Stimulated activated CD8-positive, alpha-beta memory T cell treated with anti-CD3 and anti-CD28 coated beads, Interleukin-4, amount 100 ng/mL, for 4 hours (primary cell): ENCODE data around the gene ATRN.

Experiments
- DNase-seq, 2 donors: peaks; one replicate each; pipeline ENCODE4 v3.0.0-alpha.2; 2020; ENCODE audit warnings: low read depth in 2 of 2, low spot score in 1 of 2

ATRN gene

DNA sequence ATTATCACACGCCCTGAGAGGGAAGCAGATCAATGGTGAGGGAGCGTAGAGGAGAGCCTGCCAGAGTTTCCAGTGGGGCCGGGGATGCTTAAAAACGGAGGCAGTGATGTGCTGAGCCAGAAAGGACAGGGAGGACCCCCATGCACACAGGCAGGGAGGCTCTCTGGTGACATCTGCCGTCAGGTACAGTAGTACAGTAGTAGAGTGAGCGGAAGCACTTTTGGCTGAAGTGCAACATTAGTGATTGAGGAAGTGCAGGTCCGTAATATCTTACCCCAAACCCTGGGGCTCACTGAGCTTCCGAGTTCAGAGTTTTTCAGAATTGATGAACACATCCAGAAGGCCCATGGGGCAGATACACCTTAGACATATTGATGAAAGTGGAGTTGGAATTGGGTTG, 150.3 kb downstream of the ATRN start:
- DNase-seq = no peak

DNA sequence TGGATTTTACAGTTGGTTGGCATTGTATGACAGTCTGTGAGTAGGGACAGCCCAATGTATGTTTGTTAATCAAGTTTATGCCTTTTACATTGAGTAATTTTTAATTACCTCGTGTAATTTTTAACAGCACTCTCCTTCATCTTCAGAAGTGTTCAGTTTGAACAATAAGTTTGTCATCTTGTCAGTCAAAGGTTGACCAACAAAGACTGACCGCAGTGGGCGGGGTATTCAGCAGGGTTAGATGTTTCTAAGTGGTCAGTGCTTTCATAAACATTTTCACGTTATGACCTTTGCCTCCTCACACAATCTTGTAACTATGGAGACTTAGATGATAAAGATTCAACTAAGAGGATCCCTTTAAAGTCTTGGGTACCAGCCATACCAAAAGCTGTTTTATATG, 151.6 kb downstream of the ATRN start:
- no peak for DNase-seq

DNA sequence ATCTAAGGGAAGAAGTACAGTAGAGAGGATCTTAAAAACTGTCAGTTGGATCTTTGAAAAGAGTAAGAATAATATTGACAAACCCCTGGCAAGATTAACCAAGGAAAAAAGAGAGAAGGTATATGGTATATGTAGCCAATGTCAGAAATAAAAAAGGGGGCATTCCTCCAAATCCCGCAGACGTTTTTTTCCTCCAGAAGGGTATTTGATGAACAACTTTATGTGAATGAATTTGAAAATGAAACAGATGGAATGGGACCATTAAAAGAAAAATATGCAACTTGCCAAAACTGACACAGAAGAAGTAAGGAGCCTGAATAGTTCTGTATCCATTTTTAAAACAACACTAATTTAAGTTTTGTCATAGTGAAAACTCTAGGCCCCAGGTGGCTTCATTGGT, 156.7 kb downstream of the ATRN start:
- no peak for DNase-seq

DNA sequence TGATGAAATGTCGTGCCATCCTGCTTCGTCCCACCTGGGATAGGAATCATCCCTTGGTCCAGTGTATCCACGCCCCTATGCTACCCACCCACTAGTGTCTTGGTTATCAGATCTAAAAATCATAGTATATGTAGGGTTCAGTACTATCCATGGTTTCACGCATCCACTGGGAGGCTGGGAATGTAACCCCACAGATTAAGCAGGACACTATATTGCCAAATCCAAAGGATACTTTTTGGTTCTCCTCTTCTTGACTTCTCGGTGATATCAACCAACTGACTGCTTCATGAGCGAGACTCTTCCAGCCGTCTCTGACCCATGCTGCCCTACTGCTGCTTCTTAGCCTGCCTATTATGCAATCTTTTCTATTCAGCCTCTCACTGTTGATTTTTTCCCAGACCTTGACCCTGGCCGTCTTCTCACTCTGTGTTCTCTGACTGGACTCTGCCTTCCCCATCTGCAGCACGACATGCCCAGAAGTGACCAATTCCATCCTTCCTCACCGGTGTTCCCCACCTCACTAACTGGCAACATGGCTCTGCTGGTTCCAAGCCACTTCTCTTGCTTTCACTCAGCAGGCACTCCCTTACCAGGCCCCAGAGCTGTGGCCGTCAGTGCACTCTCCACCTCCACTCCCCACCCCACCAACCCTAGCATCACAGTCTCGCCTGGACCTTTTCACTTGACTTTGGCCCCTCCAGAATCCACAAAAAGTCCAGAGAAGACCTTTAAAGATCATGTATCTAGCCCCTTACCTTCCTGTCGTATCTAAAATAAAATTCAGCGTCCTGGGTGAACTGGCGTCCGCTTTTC, 157.9 kb downstream of the ATRN start:
- no peak for DNase-seq

DNA sequence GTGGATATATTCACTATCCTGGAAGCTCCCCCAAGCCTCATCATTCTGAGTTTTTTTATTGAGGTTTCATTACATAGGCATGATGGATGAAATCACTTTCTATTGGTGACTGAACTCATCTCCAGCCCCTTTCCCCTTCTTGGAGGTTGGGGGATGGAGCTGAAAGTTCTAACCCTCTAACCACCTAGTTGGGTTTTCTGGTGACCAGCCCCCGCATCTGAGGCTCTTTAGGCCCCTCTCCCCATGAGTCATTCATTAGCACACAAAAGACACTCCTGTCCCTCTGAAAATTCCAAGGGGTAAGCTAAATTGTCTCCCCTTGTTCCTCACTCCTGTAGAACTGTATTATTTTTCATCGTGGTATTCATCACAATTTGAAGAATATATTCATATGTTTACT, 159.1 kb downstream of the ATRN start:
- no peak for DNase-seq

DNA sequence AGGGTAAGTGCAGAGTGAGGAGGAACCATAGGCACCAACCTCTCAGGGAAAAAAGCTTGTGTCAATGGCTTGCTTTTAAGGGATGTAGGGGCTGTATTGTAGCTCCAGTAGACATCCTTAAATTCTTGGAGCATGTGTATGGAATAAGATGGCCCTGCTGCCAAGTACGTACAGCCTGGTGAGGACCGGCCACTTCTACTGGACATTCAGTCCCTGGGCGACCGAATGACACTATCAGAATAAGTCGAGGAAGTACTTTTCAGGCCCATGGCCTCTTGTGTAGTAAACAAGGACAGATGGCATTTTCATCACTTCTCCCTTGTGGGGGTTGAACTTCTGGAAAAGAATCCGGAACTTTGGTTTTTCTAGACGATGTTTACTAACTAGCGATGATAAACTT, 159.6 kb downstream of the ATRN start:
- no peak for DNase-seq

DNA sequence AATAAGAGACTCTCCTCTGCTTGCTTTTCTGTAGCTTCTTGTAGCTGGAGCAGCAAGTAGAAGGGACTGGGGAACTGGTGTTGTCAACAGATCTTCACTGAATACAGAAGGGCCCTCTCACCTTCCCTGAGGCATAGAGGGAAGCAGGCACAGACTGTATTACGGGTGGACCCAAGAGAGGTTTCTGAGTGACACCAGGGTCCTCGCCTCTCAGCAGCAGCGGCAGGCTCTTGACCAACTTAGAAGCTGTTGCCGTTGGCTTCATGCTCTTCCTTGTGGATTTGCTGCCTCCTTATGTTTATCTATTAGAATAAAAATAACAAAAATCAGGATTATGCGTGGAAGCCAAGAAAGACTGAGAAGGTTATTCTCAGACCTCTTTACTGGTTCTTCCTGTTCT, 160.7 kb downstream of the ATRN start:
- DNase-seq = no peak

DNA sequence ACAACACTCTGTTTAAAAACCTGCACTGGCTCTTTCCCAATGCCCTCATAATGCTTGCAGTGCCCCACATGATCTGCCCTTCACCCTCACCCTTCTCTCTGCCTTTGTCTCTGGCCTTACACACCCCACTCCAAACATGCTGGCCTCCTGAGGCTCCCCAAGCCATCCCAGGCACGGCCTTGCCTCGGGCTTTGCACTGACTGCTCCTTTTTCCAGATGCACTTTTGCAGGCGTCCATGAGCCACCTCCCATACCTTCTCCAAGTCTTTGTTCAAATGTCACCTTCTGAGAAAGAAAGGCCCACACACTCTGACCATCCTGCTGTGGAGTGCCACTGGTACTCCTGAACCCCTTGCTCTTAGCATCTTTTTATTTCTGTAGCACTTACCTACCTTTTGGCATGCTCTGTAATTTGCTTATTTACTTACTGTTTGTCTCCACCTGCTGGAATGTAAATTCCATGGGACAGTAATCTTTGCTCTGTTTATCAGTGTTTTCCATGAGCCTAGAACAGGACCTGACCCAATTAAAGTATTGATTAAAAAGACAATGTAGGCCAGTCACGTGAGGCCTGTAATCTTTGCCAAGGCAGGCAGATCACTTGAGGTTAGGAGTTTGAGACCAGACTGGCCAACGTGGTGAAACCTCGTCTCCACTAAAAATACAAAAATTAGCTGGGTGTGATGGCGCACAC, 161.6 kb downstream of the ATRN start:
- no peak for DNase-seq

DNA sequence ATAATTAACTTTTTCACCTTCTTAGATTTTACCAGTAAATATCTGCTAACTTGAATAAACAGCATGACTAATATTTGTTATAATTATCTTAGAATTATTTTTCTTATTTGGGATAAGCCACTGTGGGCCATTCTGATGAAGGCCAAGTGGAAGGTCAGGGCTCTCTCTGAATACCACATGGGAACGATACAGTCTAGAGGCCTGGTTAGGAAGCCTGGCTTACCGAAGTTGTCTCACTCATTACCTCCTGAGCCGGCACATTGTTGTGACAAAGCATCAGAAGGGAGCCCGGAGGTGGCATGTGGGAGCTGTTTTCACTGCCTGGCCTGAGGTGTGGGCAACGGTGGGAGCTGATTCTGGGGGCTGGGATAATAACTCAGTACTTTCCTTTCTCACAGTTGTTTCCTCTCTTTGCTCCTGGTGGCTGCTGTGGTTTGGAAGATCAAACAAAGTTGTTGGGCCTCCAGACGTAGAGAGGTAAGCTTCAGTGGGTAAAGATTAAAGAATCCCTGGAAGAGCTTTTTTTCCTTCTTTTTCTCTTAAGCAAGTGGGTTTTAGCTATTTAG, 163.2 kb downstream of the ATRN start:
- no peak for DNase-seq

DNA sequence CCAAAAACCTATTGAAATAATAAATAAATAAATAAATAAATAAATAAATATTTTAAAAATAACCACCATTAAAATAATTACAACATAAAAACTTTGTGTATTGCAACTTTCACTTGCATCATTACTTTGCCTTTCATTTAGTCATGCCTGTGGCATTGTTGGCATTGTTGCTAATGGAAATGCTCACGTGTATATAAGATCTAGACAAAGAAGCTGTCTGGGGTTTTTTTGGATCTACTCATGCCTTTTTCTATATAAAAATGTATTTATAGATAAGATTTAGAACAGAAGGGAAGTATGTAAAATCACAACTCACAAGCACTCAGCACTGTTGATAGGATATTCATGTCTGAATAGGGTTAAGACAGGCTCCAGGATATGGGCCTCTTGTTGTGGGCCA, 164.5 kb downstream of the ATRN start:
- DNase-seq = no peak

DNA sequence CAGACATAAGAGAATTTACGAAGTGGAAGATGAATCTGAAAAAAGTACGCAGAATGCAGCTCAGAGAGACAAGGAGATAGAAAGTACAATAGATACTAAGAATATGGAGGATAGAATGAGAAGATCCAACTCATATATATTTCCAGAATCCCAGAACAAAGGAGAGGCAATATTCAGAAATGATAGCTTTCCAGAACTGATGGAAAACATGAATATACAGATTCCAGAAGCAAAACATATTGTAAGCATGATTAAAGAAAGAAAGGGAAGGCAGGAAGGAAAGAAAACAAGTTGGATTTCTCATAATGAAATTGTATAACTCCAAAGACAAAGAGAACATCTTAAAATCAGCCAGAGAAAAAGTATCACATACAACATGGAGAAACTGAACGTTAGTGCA, 169.4 kb downstream of the ATRN start:
- no peak for DNase-seq

DNA sequence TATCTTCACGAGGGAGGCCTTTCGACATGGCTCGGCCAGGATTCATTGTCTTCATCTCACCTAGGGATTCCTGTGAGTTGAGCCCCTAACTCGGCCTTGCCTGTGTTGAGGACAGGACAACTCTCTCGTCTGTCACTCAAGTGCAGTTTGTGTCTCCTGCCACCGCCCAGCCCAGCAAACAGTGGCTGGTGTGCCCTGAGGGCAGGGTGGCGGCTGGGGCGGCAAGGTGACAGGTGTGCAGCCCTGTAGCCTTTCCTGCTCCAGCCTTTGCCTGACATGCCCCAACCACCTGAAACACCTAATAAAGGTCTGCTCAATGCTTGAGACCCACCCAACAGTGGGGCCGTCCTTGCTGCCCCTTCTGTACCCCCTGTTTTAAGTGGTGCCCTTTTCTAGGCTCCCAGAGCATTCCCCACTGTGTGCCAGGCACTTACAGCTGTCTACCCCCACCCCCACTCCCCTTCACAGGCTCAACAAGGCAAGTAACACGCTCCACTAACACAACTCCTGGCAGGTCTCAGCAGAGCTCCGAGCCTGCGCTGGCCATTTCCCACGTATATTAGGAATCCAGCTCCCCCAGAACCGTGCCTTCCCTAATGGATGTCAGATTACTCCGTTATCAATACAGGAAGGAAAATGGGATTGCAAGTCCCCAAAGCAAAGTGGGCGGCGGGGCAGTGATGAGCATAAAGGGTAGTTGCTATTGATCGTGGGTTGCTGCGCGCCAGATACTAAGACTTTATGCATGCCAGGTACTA, 174.7 kb downstream of the ATRN start:
- DNase-seq = no peak

DNA sequence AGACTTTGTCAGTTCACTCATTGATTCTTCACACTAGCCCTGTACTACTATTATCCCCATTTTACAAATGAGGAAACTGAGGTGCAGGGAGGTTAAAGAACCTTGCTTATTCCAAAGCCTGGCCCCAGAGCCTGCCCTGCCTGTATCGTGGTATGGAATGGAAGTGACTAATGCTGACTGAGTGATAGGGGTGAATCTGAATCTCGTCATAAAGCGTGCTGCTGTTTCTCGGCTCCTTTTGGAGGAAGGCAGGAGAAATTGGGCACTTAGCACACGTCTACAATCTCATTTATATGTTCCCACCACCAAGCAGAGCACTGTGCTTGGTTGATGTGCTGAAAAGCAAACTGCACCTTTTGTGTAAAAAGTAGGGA, 175.2 kb downstream of the ATRN start:
- no peak for DNase-seq

DNA sequence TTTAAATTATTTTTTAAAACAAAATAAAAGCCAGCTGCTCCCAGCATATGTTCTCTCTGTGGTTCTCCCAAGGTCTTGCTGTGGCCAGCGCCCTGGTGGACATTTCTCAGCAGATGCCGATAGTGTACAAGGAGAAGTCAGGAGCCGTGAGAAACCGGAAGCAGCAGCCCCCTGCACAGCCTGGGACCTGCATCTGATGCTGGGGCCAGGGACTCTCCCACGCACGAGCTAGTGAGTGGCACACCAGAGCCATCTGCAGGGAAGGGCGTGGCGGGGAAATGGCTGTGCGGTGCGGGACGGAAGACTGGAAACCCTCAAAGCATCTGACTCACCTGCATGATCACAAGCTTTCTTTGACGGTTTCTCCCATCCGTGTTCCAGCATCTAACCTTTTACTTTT, 175.8 kb downstream of the ATRN start:
- DNase-seq = no peak

DNA sequence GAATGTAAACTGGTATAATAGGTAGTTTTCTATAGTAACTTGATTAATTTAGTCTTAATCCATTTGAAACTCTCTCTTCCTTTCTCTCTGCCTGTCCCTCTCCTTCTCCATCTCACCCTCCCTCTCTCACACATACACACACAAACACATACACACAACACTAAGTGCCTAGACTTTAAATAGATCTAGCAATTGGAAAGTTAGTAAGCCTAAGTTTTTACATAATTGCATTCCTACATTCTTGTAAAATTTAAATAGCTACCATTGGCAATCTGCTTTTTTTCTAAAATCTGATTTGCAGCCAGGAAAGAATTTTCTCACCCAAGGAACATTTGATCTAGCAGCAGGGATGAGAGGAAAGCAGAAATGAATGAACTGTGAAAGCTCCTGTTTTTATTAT, 176.7 kb downstream of the ATRN start:
- DNase-seq = no peak

DNA sequence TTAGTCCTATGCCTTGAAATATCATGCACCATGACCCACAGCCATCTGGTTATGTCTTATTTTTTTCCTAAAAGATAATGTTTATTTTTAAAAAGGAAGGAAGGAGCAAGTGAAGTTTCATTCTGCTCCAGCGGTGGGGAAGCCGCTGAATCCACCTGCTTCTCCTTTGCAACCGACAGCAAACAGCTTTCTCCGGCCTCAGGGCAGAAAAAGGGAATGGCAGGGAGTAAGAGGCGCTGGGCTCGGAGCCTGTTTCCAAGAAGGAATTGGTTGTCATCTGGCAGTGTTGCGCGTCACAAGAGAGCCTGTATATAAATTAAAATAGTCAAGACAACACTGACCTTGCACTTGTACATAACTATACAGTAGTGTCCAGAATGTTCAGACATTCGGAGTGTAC, 178.1 kb downstream of the ATRN start:
- DNase-seq = no peak

DNA sequence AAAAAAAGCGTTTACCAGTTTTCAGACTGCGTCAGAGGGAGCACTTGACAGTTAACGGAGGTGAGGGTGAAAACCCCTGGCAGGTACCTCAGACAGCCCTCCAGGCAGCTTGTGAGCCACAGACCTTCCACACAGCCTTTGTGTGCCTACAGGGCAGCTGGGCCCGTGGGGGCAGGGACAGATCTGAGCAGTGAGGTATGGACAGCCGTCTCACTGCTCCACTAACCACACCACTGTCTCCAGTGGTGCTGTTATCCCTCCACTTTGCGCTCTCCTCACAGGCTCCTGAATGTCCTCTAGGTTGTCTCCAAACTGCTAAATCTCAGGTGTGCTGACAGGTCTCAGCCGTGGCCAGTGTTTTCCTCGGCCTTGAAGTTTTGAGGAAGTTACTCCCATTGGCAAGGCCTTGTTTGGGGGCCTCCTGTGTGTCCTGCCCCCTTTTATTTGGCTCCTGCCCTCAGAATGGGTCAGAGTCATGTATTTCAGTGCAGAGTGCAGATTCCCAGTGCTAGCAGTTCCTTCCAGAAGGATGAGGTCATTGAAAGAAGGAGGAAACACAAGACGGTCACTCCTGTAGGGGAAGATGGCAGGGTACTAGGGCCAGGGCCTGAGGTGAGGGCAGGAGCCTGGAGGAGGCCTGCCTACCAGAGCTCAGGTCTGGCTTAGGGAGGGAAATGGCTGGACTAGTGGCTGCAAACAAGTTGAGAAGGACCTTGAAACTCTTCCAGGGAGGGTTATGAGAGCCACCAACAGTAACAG, 180.6 kb downstream of the ATRN start:
- DNase-seq = no peak

DNA sequence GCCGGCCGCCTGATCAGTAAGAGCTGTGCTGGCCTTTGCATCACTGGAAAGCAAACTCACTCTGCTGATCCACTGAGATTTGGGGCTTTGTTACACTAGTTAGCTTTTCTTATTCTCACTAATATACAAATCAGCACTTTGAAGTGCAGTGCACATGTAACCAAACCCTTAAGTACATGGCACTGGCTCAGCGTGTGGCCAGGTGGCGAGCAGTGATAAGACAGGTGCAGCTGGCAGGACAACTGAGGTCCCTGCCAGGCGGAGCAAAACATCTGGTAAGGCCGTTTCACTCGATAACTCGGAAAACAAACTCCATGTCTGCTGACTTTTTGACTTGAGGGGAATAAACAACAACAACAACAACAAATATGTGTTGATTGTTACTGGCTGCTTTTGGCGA, 181.4 kb downstream of the ATRN start:
- no peak for DNase-seq

DNA sequence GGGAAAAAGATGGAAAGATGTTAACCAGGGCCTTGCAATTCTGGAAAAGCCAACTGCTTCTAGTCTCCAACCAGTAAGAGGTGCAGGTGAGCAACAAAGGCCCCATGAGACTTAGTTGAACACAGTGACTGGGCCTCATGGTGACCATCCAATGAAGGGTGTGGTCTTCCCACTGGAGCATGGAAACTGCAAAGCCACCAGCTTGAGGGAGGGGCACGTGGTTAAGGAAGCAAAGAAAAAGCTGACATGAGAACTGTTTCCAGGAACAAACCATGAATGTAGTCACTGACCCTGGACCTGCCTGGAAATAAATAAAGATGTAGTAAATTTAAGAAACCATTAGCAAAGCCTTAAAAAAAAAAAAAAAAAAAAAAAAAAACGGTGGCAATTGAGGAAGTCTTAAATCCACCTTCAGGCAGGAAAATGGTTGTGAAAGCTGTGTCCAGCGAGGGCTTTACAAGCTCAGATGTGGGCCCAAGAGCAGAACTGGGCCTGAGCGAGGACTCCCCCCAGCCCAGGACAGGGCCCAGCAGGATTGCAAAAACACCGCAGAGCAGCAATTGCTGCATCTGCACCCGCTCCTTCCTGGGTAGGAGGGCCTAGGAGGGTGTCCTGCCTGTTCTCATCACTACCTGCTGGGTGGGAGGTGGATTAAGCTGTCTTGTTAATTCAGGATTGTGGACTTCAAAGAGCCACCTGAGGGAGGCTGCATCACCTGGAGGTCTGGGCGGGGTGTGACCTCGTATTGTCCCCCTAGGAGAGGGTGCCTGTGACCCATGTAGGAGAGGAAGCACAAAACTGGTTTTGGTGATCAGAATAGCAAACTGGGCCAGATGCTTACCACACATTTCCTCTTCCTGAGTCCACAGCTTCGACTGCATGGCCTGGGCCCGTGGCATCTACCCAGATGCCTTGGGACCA, 182.1 kb downstream of the ATRN start:
- no peak for DNase-seq

DNA sequence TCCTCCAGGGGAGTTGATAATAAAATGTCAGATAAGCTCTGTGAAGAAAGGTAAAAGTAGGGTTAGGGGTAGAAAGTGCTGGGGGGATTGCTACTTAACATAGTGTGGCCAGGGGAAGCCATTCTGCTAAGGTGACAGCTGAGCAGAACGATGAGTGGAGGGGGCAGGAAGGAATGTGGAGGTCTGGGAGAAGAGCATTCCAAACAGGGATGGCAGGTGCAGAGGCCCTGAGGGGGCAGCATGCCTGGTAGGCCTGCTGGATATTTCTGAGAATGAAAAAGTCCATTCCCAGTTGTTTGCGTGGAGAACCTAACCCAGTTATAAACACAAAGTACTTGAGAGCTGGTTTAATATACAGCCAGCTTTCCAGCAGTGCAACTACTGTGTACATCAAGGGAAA, 183.1 kb downstream of the ATRN start:
- no peak for DNase-seq
